Colon (tissue), 2 donors: ENCODE data around the gene DUS2.

ENCODE experiments used
- FAIRE-seq: peaks from 2 replicates; lab custom pipeline; 2012; peaks lifted over from hg19 to GRCh38; lab: Jason Lieb, UNC
- donor health status: control.
- donor health status: control.

Gene DUS2

DNA sequence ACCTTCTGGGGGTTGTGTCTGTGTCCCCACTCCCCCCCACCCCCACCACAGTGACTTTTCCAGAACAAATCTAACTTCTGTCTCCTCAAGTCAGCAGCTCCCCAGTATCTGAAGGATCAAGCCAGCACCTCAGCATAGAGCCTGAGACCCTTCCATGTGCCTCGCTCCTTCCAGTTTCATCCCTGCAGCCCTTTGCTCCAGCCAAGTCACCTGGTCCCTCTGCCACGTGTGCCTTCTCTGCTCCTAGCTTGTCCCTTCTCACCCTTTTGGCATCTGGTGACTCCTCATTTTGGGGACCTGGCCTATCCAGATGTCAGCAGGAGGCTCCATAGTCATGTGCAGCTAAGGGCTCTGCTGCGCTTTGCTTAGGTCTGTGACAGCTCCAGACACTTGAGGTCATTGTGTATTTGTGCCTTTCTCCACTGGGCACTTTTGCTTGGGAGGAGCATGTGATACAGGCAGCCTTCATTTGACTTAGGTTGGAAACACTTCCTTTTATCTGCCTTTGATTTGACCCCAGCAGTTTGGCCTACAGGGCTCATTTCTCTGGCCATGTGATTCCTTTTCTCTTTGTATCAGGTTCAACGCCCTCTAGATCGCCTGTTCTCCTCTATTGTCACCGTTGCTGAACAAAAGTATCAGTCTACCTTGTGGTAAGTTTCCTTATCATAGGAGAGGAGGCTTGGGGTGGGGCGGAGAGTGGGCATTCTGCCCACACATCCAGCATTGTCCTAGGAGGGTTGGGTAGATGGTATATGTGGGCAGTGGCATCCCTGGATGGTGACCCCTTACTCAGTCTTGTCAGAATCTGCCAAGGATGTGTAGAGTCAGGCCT lies 55.0 kb downstream of the DUS2 start:
- FAIRE-seq = no peak

DNA sequence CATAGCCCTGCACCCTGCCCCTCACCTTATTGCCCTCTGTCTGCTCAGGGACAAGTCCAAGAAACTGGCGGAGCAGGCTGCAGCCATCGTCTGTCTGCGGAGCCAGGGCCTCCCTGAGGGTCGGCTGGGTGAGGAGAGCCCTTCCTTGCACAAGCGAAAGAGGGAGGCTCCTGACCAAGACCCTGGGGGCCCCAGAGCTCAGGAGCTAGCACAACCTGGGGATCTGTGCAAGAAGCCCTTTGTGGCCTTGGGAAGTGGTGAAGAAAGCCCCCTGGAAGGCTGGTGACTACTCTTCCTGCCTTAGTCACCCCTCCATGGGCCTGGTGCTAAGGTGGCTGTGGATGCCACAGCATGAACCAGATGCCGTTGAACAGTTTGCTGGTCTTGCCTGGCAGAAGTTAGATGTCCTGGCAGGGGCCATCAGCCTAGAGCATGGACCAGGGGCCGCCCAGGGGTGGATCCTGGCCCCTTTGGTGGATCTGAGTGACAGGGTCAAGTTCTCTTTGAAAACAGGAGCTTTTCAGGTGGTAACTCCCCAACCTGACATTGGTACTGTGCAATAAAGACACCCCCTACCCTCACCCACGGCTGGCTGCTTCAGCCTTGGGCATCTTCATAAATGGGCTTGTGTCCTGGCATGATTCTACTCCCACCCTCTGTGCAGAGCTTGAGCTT lies 55.8 kb downstream of the DUS2 start:
- no peak for FAIRE-seq

DNA sequence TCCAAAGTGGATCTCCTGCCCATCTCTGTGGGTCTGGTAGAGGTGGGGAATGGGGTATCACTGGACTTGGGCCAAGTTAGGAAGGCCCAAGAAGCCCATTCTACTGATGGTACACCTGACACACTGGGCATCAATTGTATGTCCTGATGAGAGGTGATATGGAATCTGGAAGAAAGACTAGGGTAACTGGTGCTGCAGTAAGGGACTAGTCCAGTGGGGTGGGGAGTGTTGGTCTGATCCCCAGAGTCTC lies 56.2 kb downstream of the DUS2 start:
- FAIRE-seq = no peak

DNA sequence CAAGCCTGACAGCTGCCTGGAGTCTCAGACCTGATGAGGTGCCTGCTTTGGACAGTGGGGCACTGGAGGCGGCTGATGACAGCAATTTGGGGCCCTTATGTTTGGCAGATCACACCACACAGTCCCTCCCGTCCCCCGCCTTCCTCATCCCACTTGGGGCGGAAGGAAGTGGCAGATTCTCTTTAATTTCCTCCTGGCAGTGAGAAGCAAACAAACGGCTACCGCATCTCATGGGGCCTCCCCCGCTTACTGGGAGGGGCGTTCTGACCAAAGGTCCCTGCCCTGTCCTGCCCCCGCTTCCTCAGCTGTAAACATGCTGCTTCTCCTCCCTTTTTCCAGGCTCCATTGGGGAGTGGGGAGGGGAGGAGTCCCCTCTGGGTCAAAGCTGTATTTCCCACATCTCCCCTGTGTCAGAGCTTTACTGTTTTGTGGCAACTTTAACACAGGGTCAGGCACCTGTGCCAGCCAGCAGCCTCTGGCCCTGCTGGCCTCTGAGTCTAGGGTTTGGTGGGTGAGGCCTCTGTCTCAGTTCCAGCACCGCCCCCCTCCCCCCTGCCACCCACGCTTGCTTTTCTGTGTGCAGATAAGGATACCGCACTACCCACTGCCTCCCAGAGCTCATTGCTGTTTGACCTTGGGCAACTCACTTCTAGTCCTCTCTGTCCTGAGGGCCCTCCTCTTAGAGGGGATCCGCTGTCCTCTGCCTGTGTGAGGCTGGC lies 56.7 kb downstream of the DUS2 start:
- no peak for FAIRE-seq

DNA sequence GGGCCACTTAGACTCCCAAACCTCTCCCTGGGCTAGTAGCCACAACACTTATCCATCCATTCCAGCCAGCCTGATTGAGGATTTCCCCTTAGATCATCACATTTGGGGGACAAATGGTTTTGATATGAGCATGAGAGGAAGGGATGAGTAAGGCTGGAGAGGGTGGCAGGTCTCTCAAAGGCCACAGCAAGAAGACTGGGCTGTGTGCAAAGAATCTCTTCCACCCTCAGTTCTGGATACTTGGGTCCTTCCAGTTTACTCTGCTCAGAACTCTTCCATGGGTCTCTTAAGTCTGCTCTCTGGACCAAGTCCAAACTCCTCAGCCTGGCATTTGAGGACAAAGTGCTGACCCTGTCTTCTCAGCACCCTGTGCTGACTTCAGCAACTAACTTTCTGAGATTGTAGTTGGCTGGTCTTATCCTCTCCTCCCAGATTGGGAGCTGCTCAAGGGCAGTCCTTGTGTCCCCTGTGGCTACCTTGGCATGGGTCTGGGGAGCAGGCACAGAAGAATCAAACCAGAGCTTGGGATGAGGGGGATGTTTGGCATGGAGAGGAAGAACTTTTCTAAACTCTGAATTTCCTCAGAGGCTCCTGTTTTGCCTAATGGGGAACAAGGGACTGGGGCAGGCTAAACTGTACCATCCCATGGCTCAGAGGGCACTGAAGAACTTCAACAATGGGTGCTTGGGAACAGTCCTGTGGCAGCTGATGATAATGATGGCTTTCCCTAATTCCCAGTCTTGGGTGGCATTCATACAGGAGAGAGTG lies 59.0 kb downstream of the DUS2 start:
- FAIRE-seq = no peak

DNA sequence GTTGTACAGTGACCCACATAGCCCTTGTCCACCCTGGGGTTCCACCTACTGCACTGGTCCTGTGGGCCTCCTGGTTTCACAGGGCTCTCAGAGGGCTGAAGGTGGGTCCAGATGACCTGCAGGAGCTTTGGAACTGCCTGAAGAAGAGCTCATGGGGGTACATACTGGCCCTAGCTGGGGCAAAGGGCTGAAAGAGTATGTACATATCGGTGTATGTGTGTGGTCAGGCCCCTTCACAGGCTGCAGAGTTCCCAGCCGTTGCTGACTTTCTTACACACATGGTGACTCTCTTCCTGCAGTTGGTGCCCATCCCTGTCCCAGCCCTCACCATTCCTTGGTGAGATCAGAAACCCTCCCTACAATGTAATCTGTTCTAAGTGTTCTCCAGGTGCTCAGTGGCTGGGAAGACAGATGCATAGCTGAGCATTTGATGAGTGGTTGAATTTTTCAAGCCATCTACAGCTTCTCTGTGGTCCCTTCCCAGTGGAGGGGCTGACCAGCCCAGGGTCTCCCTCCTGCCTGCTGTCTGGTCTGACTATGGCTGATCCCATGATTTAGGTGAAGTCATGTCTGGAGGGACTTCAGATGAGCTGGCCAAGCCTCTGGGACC lies 59.6 kb downstream of the DUS2 start:
- FAIRE-seq = no peak

DNA sequence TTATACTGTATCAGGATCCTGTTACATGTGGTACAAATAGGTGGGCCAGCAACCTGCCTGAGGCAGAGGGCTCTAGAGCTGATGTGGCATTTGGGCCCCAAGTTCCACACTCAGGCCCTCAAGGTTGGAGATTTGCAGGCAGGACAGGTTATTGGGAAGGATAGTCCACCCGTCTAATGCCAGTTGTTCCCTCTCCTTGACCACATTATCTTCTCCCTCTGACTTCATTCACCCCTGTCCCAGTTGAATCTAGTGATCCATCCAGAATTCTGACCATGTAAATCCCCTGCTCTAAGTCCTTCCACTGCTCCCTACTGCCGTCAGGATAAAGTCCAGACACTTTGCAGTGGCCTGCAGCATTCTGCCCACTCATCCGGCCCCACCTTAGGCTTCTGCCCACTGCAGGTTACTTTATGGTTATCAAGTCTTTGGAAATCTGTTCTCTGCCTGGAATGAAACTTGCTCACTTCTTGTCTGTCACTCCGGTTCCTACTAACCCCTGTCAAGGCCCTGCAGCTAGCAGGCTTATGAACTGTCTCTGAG lies 60.2 kb downstream of the DUS2 start:
- FAIRE-seq = no peak

DNA sequence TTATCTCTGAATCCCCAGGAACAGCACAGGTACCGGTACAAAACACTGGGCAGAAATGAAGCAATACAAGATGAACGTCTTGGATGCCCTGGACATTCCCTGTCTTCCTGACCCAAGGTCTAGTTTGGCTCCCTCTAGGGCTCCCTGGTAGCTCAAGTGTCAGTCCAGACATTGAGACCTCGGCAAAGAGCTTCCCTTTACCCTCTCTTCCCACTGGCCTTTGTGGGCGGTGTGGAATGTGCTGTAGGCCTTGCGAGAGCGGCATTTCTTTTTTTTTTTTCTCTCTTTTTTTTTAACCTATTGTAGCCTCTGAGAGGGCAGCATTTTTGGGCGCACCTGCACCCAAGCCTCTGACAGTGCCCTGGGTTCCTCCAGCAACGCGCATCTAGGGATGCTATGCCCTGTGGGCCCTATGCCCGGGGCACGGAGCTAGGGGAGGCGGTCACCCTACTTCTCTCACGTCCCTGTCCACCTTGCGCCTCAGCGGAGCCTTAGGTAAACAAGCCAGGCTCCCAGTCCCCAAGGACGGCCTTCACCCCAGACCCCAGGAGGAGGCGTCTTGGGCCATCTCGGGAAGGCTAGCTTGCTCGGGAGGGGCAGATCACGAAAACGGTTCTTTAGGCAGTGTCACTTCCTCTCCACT lies 60.9 kb downstream of the DUS2 start:
- FAIRE-seq = no peak

DNA sequence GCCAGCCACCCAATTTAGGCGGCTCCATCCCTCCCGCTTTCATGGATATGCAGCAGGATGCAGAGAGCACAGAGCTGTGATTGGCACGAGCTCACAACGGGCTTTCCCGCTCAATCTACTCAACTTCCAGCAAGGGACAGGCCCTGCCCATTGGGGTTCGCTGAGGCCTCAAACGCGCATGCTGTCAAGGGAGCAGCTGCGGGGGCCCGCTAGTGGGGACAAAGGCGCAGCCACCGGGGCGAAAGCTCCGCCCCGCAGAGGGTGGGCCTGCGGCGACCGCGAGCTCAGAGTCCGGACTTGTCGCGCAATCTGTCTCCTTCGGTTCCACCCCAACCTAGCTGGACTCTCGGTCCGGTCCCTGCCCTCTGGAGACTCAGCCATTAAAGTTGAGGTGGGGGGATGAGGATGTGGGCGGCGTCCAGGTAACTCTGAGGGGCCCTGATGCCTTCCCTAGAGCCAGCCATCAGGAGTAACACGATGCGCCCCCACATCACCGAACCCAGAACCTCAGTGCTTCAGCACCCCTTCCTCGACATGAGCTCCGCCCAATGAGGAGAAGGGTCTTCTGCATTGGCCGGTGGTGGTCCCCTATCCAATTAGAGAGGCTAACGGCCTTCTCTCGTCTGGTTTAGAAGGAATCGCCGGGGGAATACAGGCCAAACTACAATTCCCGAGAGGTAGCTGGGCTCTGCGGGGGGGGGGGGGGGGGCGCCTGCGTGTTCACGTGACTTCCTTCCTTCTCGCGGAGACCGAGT lies 61.6 kb downstream of the DUS2 start:
- FAIRE-seq = no peak

DNA sequence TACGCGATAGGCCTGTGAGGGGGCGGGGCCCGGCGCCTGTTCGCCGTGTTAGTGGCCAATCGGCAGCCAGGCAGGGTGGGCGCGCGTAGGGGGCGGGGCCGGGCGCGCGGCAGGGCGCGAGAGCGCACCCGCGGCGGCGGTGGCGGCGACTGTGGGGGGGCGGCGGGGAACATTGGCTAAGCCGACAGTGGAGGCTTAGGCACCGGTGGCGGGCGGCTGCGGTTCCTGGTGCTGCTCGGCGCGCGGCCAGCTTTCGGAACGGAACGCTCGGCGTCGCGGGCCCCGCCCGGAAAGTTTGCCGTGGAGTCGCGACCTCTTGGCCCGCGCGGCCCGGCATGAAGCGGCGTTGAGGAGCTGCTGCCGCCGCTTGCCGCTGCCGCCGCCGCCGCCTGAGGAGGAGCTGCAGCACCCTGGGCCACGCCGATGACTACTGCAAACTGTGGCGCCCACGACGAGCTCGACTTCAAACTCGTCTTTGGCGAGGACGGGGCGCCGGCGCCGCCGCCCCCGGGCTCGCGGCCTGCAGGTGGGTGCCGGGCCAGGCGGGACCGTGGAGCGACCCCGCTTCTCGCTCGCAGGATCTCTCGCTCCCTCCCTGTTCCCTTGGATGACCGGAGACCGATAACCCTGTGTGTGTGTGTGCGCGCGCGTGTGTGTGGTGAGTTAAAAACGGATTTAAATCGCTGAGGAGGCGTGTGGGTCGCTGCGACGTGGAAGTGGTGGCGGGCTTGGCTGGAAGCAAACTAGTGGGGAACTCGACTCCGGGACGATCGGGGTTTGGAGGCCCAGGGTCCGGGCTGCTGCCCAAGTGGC lies 62.4 kb downstream of the DUS2 start, which contains the start of gene NFATC3:
TSS of gene NFATC3 (plus strand) at position 112 of the 813 bp plus-strand sequence. CDS start at position 424, 312 bp downstream.
- FAIRE-seq = no peak

DNA sequence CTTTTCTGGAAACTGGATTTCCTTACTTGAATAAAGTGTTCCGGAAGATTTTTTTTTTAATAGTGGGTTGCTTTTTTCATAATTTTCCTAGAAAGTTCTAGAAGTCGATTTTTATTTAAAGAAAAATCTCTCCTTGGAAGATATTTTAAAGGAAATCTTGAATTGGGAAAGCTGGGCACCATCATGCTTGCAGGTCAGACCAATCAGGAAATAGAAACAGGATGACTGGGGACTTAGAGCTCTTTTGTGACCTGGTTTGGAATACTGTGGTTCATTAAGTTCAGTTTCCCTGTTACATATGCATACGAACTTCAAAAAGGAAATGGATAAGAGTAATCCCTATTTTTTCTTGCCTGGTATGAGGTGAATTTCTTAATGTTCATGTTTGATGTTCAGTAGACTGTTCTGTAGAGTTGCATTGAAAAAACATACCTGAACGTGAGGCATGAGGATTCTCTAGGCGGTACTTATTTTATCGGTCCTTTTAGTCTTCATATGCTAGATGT lies 63.3 kb downstream of the DUS2 start:
- no peak for FAIRE-seq

DNA sequence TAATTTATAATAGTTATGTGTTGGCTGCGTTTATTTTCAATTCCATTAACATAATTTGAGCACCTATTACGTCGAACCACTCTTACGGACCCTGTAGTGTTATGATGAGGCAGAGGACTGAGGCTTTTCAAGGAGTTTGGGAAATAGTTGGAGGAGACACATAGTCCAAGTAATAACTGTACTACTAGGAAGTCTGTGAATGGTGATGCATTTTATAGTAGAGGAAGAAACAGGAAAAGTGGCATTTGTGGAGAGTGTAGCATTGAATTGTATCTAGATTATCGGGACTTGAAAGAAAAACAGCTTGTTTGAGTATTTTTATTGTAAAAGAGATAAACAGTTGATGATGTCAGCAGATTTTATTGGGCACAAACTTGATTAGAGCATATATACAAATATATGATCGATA lies 63.8 kb downstream of the DUS2 start:
- no peak for FAIRE-seq

DNA sequence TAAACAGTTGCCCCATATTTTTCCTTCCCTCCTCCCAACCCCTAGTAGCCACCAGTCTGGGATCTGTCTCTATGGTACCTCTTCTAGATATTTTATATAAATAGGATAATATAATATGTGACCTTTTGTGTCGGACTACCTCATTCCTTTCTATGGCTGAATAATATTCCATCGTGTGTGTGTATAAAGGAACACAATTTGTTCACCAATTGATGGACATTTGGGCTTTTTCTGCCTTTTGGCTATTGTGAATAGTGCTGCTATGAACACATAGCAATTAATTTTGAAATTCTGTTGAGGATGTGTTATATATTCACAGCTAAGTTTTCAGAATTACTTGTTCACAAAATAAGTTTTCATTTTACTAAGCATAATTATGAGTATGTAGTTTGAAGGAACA lies 64.6 kb downstream of the DUS2 start:
- FAIRE-seq = no peak

DNA sequence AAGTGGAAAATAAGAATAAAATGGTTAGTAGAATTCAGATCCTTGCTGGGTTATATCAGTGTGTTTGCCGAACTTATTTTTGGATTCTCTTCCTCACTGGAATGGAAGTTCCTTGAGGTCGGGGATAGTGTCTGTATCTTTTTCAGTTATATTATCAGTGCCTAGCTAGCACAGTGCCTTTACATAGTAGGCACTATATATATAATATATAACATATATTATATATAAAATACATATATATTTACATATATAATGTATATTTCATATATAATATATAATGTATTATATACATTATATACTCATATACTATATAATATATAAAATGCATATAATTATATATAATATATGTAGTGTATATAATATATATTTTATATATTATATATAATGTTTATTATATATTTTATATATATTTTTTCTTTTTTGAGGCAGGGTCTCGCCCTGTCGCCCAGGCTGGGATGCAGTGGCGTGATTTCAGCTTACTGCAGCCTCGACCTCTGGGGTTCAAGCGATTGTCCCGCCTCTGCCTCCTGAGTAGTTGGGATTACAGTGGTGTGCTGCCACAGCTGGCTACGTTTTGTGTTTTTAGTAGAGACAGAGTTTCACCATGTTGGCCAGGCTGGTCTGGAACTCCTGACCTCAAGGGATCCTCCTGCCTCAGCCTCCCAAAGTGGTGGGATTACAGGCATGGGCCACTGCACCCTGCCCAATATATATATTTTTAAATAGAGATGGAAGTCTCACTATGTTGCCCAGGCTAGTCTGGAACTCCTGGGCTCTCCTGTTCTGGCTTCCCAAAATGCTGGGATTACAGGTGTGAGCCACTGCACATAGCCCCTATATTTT lies 65.3 kb downstream of the DUS2 start:
- FAIRE-seq = no peak

DNA sequence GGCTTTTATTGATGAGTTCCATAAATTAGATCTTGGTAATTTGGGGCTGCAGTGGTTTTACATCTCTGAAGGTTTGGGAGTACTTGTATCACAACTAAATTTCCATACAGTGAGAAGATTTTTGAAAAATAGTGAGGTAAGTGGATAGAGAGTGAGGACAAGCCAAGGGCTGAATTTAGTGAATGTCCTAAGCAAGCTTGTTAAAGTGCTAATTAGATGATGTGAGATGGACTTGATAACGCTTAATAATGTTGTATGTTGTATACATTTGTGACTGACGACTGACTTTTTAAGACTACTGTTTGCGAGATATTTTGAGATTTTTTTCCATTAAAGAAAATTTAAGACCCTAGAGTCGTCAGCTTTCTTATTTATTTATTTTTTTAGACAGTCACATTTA lies 66.0 kb downstream of the DUS2 start:
- no peak for FAIRE-seq

DNA sequence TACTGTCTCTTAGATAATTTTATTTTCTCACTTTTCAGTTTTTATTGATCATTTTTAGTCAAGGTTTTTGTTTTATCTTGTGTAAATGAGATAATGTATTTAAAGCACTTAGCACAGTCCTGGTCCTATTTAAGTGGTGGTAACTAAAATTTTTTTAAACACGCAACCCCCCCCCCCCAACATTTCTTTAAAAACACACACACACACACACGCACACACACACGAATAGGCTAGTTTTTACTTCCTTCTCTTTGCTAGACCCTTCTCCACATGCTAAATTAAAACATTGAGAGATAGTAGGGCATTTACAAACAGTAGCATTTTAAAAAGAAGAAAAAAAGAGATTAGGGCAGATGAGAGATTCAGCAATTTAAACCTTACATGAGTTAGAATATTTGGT lies 67.0 kb downstream of the DUS2 start:
- FAIRE-seq = no peak

DNA sequence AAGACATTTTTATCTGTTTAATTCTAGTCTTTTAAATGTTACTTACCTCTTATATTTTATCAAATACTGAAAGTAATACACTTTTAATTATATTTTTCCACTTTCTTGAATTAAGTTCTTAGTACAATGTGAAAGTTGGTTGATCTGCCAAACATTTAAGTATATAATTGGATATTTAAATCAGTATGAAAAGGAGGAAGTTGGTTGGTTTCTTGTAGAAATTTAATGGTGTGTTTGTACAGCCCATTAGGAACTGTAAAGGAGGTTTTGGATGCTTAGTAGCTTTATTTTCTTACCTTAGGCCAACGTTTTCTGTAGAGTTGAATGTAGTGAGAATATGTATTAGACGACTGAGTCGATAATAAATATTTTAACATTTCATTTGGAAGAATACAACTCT lies 67.4 kb downstream of the DUS2 start:
- no peak for FAIRE-seq
